Measurements from ENCODE around the gene PRG2.

- TF ChIP-seq CTCF (conservative IDR thresholded peaks at IDR 0.05; ENCODE audit: low read length) (no peak), EZH2phosphoT487 (IDR thresholded peaks at IDR 0.05; ENCODE audit: borderline replicate concordance, low read depth, low read length) (no peak)
Observed at GRCh38 chr11:57348636-57349313, 41.7 kb downstream of the PRG2 start.
